Fibroblast of mammary gland (primary cell): ENCODE results near the gene SNAPC3.
A peak's percentile ranks its signal among the peaks of the same experiment; 100 is the strongest.

Experiments
- DNase-seq: peaks from one replicate; pipeline ENCODE4 v3.0.0-alpha.2; 2010; ENCODE audit warnings: low read depth
- H3K4me3 ChIP-seq: 2 replicates; pipeline ENCODE4 v1.5.1; 2011; ENCODE audit warnings: low read depth, mild to moderate bottlenecking, low read length, moderate library complexity; ENCODE audit not compliant: control insufficient read depth
- CTCF ChIP-seq: conservative IDR thresholded peaks from 2 replicates; pipeline ENCODE4 v1.5.1; 2011; ENCODE audit warnings: low read depth, low read length, inconsistent platforms; ENCODE audit not compliant: control insufficient read depth, insufficient read depth

Gene SNAPC3

GRCh38 chr9:15469406-15469805 lies 46.7 kb downstream of the SNAPC3 start:
- DNase-seq = no peak
- H3K4me3 ChIP-seq = no peak overlapping the region
- TF ChIP-seq CTCF = no peak

- no peak overlapping the region for H3K4me3 ChIP-seq
- no peak for TF ChIP-seq CTCF
- DNase-seq = no peak
Observed at GRCh38 chr9:15469862-15470261, 47.2 kb downstream of the SNAPC3 start.

- no peak overlapping the region for H3K4me3 ChIP-seq
- TF ChIP-seq CTCF = no peak
Observed at GRCh38 chr9:15475923-15476536, 53.4 kb downstream of the SNAPC3 start.

GRCh38 chr9:15480028-15480427 lies 57.4 kb downstream of the SNAPC3 start:
- DNase-seq = no peak
- H3K4me3 ChIP-seq = no peak overlapping the region
- TF ChIP-seq CTCF = no peak

More at GRCh38 chr9:15475923-15476536, 53.4 kb downstream of the SNAPC3 start:
- DNase-seq = no peak

GRCh38 chr9:15482146-15482545 lies 59.5 kb downstream of the SNAPC3 start:
- no peak overlapping the region for H3K4me3 ChIP-seq

GRCh38 chr9:15484802-15485201 lies 62.1 kb downstream of the SNAPC3 start:
- DNase-seq = no peak
- no peak for TF ChIP-seq CTCF

More at GRCh38 chr9:15482146-15482545, 59.5 kb downstream of the SNAPC3 start:
- no peak for TF ChIP-seq CTCF
- peak; percentile 22 for DNase-seq

More at GRCh38 chr9:15484802-15485201, 62.1 kb downstream of the SNAPC3 start:
- no peak overlapping the region for H3K4me3 ChIP-seq
